ENCODE results near the gene RARS2. TPM values are rescaled to one million over a fixed set of nuclear protein-coding genes. Genes with fewer than 3 reads are reported as not detected.
A peak's percentile ranks its signal among the peaks of the same experiment; 100 is the strongest.

RARS2 gene
- total and polyA plus RNA-seq, 2 donors (not counting 1 experiment from before 2014, with no cell fraction given), result 33.9 to 43.8 TPM

DNA sequence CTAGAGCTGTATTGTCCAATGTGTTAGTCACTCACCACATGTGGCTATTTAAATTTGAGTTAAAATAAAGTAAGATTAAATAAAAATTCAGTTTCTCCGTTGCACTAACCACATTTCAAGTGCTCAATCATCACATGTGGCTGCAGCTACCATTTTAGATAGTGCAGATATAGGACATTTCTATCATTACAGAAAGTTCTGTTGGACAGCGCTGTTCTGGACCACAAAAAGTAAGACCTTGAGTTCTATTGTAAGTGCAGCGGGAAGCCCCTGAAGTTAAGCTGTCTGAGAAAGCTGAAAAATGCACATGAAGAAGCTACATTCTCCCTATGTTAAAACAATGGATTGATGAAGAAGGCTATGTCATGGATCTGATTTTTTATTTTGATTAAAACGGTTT is 1.2 kb upstream of the RARS2 start:
- Histone ChIP-seq H3K4me2 (ENCODE audit: extremely low read depth, insufficient read depth, low read length) (peak overlapping the region; percentile 92), H3K79me2 (ENCODE audit: control insufficient read depth, insufficient read depth, low read length) (peaks cover 62% of the 10 kb centered on the region), H3K9me3 (ENCODE audit: control insufficient read depth, insufficient read depth, low read depth, low read length) (no peaks in the 10 kb centered on the region), H3K27me3 (ENCODE audit: control insufficient read depth, insufficient read depth, low read length) (no peaks in the 10 kb centered on the region), H3K9ac (ENCODE audit: insufficient read depth, low read length) (no peak overlapping the region), H3K36me3 (ENCODE audit: control insufficient read depth, insufficient read depth, low read length) (no peaks in the 10 kb centered on the region), H2AFZ (ENCODE audit: low read length) (no peak overlapping the region), H3K4me3 (replicated peaks in 1 of 4; ENCODE audit: control extremely low read depth in 1 of 4, insufficient read depth in 1 of 4, low read depth in 3 of 4, low read length in 4 of 4) (peak overlapping the region; percentile 80 to 100 (median 94)), H4K20me1 (ENCODE audit: control insufficient read depth, extremely low read depth, insufficient read depth, low read length) (no peaks in the 10 kb centered on the region), H3K27ac (ENCODE audit: insufficient read depth, low read length) (no peak overlapping the region), H3K4me1 (ENCODE audit: control insufficient read depth, extremely low read depth, insufficient read depth, low read length) (peaks cover 2% of the 10 kb centered on the region)
- no peak for TF ChIP-seq EZH2 (IDR thresholded peaks at IDR 0.05; ENCODE audit: low read length, missing control alignments)
- TF ChIP-seq CTCF (conservative IDR thresholded peaks at IDR 0.05 in 1 of 2, IDR thresholded peaks at IDR 0.05 in 1 of 2; ENCODE audit: low read depth in 1 of 2, low read length in 2 of 2), result no peak
- DNase-seq (ENCODE audit: low read depth in 2 of 2), result peak in 1 of 2 donors; percentile 21

GRCh38 chr6:87590417-87590880 is 662 bp upstream of the RARS2 start:
- TF ChIP-seq CTCF (conservative IDR thresholded peaks at IDR 0.05 in 1 of 2, IDR thresholded peaks at IDR 0.05 in 1 of 2; ENCODE audit: low read depth in 1 of 2, low read length in 2 of 2), result no peak
- TF ChIP-seq EZH2 (IDR thresholded peaks at IDR 0.05; ENCODE audit: low read length, missing control alignments), result no peak

GRCh38 chr6:87588756-87589407 is 905 bp downstream of the RARS2 start:
- Histone ChIP-seq H3K36me3 (ENCODE audit: control insufficient read depth, insufficient read depth, low read length) (no peaks in the 10 kb centered on the region), H3K9ac (ENCODE audit: insufficient read depth, low read length) (peak overlapping the region; percentile 93), H3K27ac (ENCODE audit: insufficient read depth, low read length) (peak overlapping the region; percentile 96), H3K4me1 (ENCODE audit: control insufficient read depth, extremely low read depth, insufficient read depth, low read length) (peaks cover 2% of the 10 kb centered on the region), H2AFZ (ENCODE audit: low read length) (no peak overlapping the region), H3K27me3 (ENCODE audit: control insufficient read depth, insufficient read depth, low read length) (no peaks in the 10 kb centered on the region), H3K4me3 (replicated peaks in 1 of 4; ENCODE audit: control extremely low read depth in 1 of 4, insufficient read depth in 1 of 4, low read depth in 3 of 4, low read length in 4 of 4) (peak overlapping the region; percentile 80 to 100 (median 94)), H3K79me2 (ENCODE audit: control insufficient read depth, insufficient read depth, low read length) (peaks cover 79% of the 10 kb centered on the region), H3K9me3 (ENCODE audit: control insufficient read depth, insufficient read depth, low read depth, low read length) (no peaks in the 10 kb centered on the region), H3K4me2 (ENCODE audit: extremely low read depth, insufficient read depth, low read length) (peak overlapping the region; percentile 99), H4K20me1 (ENCODE audit: control insufficient read depth, extremely low read depth, insufficient read depth, low read length) (no peaks in the 10 kb centered on the region)
- peak; percentile 5 to 52 for DNase-seq (ENCODE audit: low read depth in 2 of 2)
- TF ChIP-seq EZH2 (IDR thresholded peaks at IDR 0.05; ENCODE audit: low read length, missing control alignments), result no peak
- TF ChIP-seq CTCF (conservative IDR thresholded peaks at IDR 0.05 in 1 of 2, IDR thresholded peaks at IDR 0.05 in 1 of 2; ENCODE audit: low read depth in 1 of 2, low read length in 2 of 2), result no peak

More at GRCh38 chr6:87590417-87590880, 662 bp upstream of the RARS2 start:
- peaks cover 2% of the 10 kb centered on the region for H3K4me1 ChIP-seq (ENCODE audit: control insufficient read depth, extremely low read depth, insufficient read depth, low read length)
- DNase-seq (ENCODE audit: low read depth in 2 of 2), result no peak
- peak overlapping the region; percentile 96 for H3K27ac ChIP-seq (ENCODE audit: insufficient read depth, low read length)
- H3K79me2 ChIP-seq (ENCODE audit: control insufficient read depth, insufficient read depth, low read length), result peaks cover 66% of the 10 kb centered on the region
- peak overlapping the region; percentile 93 for H3K9ac ChIP-seq (ENCODE audit: insufficient read depth, low read length)
- H3K4me3 ChIP-seq (replicated peaks in 1 of 4; ENCODE audit: control extremely low read depth in 1 of 4, insufficient read depth in 1 of 4, low read depth in 3 of 4, low read length in 4 of 4), result peak overlapping the region; percentile 80 to 100 (median 94)
- no peaks in the 10 kb centered on the region for H3K9me3 ChIP-seq (ENCODE audit: control insufficient read depth, insufficient read depth, low read depth, low read length)
- no peaks in the 10 kb centered on the region for H3K27me3 ChIP-seq (ENCODE audit: control insufficient read depth, insufficient read depth, low read length)
- peak overlapping the region; percentile 100 for H2AFZ ChIP-seq (ENCODE audit: low read length)
- no peaks in the 10 kb centered on the region for H4K20me1 ChIP-seq (ENCODE audit: control insufficient read depth, extremely low read depth, insufficient read depth, low read length)
- H3K36me3 ChIP-seq (ENCODE audit: control insufficient read depth, insufficient read depth, low read length), result no peaks in the 10 kb centered on the region
- H3K4me2 ChIP-seq (ENCODE audit: extremely low read depth, insufficient read depth, low read length), result peak overlapping the region; percentile 92
